Kidney epithelial cell (primary cell): Measurements from ENCODE around the gene DENND6B. TPM values are rescaled to one million over a fixed set of nuclear protein-coding genes. Genes with fewer than 3 reads are reported as not detected.
A peak's percentile ranks its signal among the peaks of the same experiment; 100 is the strongest.

Source experiments
- DNase-seq: peaks from one replicate; pipeline ENCODE4 v3.0.0-alpha.2; 2010; ENCODE audit warnings: low read depth
- H3K27me3 ChIP-seq: 2 replicates; pipeline ENCODE4 v1.6.0; 2011; ENCODE audit warnings: low read length; ENCODE audit not compliant: control insufficient read depth, insufficient read depth
- H3K36me3 ChIP-seq: 2 replicates; pipeline ENCODE4 v1.5.1; 2011; ENCODE audit warnings: low read length; ENCODE audit not compliant: control insufficient read depth, insufficient read depth
- H3K4me3 ChIP-seq: 2 replicates; pipeline ENCODE4 v1.5.1; 2011; ENCODE audit warnings: low read depth, mild to moderate bottlenecking, control low read depth, low read length
- total RNA-seq: library from RNA; depleted of rRNA; stranded (reverse); fragments of >200 nt; gene quantifications from 2 replicates; pipeline ENCODE4 v1.2.3, GENCODE V29; 2015
- TF ChIP-seq, protein P1 (sequence below): IDR thresholded peaks from 2 replicates; pipeline ENCODE4 v1.5.1; 2011; ENCODE audit warnings: mild to moderate bottlenecking, moderate library complexity, low read length, control low read depth, inconsistent platforms; ENCODE audit not compliant: insufficient read depth, poor library complexity, severe bottlenecking

DENND6B gene
- total RNA-seq, 1 donor from 2014 or later: 4.5 TPM

DNA sequence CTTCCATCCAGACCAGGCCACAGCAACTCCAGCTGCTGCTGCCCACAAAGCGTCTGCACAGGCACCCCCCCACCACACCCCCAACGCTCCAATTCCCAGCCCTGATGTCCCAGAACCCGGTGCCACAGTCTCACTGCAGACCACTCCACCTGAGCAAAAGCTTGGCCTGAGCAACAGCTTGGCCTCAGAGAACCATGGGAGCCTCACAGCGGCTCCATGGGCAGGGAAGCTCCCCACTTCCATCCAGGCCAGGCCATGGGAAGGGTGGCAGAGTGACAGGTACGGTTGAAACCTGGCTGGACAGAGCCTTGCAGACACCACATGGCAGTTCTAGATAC, 32.5 kb downstream of the DENND6B start:
- H3K4me3 ChIP-seq: no peak overlapping the region
- H3K36me3 ChIP-seq: peaks cover 2% of the 10 kb centered on the region
- no peak for DNase-seq
- no peaks in the 10 kb centered on the region for H3K27me3 ChIP-seq
- TF ChIP-seq, protein P1, sequence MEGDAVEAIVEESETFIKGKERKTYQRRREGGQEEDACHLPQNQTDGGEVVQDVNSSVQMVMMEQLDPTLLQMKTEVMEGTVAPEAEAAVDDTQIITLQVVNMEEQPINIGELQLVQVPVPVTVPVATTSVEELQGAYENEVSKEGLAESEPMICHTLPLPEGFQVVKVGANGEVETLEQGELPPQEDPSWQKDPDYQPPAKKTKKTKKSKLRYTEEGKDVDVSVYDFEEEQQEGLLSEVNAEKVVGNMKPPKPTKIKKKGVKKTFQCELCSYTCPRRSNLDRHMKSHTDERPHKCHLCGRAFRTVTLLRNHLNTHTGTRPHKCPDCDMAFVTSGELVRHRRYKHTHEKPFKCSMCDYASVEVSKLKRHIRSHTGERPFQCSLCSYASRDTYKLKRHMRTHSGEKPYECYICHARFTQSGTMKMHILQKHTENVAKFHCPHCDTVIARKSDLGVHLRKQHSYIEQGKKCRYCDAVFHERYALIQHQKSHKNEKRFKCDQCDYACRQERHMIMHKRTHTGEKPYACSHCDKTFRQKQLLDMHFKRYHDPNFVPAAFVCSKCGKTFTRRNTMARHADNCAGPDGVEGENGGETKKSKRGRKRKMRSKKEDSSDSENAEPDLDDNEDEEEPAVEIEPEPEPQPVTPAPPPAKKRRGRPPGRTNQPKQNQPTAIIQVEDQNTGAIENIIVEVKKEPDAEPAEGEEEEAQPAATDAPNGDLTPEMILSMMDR: no peak

DNA sequence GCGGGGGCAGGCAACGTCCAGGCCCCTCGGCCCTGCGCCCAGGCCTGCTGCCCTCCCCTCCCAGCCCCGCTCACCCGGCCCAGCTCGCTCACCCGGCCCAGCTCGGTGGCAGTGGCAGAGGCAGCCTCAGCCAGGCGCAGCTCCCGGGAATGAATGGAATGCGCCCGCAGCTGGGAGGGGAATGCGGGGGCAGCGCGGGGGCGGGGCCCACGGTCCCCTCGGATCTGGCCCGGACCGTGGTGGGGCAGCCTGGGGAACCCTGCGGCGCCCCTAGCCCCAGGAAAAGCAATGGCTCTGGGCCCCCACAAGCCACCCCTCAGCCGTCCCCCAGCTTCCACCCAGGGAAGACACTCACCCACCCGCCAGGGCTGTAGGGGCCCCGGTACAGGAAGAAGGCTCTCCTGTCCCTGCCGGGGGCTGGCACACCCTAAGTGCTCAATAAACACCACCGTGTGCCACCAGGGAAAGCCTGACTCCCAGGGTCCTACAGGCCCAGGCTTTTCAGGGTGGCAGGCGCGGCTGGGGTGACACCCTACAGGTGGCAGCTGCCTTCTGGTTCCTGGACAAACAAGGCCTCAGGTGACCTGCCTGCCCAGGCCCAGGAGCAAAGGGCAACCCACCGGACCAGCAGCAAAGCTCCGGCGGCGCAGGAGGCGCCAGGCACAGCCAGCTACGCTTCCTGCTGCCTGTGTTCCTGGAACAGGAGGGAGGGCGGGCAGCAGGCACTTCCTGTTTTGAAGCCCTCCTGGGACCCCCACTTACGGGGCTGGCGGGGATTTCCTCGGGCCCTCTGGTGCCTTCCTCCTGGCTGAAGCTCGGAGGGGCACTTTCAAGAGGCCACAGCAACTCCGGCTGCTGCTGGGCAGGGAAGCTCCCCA, 33.1 kb downstream of the DENND6B start:
- H3K36me3 ChIP-seq: peaks cover 2% of the 10 kb centered on the region
- TF ChIP-seq, protein P1: no peak
- DNase-seq: no peak
- H3K27me3 ChIP-seq: no peaks in the 10 kb centered on the region
- H3K4me3 ChIP-seq: peak overlapping the region; percentile 1

DNA sequence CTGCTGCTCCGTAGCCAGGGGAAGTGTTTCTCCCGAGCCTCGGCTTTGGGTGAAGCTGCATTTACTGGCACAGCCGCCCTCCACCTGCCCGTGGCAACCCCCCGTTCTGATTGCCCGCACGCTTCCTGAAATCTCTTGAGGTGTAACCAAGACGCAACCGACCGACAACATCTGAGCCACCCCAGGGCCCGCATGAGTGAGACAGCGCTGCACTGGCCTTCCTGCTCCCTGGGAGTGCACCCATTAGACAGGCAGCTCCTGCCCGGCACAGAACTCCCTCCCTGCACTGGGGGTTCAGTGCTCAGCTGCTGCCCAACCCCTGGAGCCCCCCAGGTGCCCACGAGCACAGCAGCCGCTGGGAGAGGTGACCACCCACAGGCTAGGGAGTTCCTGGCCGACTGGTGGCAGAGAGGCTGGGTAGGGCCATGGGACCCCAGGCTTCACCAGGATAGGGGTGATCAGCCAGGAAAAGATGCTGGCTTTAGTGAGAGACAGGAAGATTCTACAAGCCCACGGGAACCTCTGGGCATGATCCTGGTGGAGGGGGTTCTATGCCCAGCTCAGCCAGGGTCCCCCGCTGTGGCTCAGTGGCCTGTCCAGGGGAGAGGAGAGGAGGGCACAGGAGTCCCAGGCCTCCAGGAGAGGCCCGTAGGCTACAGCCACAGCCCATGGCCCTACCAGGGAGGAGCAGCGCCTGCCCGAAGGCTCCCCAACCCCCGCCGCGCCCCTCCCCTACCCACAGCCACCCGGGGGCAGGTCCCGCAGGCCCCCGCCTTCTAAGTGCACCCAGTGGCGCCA, 34.0 kb downstream of the DENND6B start:
- Histone ChIP-seq H3K36me3 (peaks cover 2% of the 10 kb centered on the region), H3K27me3 (no peaks in the 10 kb centered on the region), H3K4me3 (peak overlapping the region; percentile 1)
- TF ChIP-seq, protein P1: no peak
- no peak for DNase-seq

DNA sequence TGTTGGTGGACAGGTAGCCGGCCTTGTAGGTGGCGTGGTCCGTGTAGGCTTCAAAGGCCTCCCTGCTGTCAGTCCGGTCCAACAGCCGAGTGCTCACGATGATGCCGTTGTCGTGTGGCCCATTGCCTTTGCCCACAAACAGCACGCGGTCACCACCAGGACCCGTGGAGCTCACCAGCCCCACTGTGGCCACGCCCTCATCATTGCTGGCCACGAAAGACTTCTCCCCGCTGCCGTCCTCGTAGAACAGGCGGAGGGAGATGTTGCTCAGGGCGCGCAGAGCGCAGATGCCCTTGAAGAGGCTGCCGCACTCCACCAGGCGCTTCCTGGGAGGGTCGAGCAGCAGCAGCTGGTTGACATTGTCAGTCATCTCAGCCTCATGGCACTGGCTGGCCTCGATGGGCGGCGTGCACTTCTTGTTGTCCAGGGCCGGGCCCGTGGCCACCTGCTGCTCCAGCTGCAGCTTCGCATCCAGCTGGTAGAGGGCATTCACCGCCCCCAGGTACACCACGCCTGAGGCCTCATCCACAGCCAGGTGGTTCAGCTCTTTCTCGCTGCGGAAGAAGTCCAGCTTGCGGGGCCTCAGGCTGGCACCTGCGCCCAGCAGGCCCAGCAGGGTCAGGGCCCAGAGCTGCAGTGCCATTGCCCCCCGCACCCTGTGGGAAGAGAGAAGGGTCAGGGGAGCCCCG, 36.7 kb downstream of the DENND6B start:
- no peak overlapping the region for H3K4me3 ChIP-seq
- no peaks in the 10 kb centered on the region for H3K27me3 ChIP-seq
- H3K36me3 ChIP-seq: peaks cover 2% of the 10 kb centered on the region
- TF ChIP-seq, protein P1: no peak
- DNase-seq: no peak

DNA sequence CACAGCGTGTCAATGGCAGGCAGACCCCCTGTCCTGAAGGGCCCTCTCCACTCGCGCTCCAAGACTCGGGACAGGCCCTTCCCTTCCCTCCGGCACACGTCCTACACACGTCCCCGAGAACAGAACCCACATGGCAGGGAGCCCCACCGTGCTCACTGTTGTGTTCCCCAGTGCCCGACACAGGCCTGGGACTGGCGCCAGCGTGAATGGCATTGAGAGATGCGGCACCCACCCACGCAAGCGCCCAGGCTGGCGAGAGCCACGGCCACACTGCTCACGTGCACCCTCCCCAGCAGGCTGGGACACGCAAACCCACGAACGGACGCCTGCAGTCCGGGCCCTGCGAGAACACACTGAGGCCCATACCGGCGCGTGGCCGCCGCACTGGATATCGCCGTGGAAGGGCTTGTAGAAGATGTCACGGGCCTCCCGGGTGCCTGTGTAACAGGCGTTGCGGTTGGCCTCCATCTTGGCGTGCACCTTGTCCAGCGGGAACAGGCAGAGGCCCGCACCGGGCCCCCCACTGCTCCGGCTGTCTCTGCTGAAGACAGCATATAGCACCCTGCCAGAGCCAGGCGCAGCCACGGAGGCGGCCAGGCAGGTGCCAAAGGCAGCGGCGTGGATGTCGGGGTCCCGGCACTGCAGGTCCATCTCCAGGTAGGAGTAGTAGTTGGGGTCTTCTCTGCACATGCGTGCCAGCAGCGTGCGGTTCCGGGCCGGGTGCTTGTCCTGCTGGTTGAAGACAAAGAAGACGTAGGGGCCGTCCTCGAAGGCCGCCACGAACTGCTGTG, 37.5 kb downstream of the DENND6B start:
- DNase-seq: no peak
- TF ChIP-seq, protein P1: no peak
- peaks cover 2% of the 10 kb centered on the region for H3K36me3 ChIP-seq
- H3K27me3 ChIP-seq: no peaks in the 10 kb centered on the region
- H3K4me3 ChIP-seq: no peak overlapping the region
